Femur (tissue), 1 donor: Measurements from ENCODE around the gene CRYL1.

Experiments used
- DNase-seq: peaks from one replicate; pipeline ENCODE4 v3.0.0-alpha.2; 2017

CRYL1 gene

DNA sequence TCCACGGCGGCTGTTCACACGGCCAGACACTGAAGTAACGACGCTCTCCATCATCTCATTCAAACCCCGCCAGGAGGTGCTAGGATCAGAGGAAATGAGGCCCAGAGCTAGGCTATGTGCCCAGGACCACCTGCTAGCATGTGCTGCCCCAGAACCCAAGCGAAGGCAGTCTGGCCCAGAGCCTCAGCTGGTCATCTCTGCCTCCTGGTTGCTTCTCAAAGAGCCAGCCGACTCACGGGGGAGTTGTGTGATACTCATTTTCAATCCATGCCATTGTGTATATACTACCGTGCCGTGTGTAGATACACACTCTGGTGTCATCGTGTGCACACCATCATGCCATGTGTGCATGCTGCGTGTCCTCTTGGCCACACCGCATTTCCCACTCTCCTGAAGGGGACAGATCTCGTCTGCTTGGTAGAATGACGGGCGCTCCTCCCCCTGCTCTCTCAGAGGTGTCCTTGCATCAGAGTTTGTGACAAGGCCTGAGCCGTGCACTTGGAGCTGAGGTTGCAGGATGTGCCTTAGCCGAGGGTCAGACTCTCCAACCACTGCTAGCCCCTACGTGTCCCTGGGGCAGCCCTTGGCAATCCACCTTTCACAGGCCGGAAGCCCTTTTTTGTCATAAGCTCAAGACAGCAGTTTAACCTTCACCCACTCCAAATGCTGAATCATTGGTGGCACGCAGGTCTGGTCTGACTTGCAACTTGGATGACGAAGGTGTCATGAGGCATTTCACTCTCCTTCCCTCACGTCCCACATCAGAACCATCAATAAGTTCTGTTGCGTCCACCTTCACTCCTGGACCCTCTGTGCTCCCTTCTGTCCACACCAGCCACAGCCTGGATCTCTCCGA, 130.4 kb downstream of the CRYL1 start:
- no peak for DNase-seq

DNA sequence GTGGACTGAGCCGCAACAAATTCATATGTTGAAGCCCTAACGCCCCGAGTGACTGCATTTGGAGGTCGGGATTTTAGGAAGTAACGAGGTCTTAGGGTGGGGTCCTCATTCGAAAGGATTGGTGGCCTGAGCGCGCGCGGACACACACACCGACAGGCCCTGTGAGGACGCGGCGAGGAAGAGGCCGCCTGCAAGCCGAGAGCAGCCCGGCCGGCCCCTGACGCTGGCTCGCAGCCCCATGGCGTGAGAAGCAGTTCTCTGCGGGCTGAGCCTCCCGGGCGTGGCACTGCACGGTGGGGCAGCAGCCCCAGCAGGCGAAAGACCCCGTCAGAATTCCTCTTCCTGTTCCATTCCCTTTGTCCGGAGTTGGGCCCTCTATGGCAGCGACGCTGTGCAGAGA, 131.2 kb downstream of the CRYL1 start:
- no peak for DNase-seq

DNA sequence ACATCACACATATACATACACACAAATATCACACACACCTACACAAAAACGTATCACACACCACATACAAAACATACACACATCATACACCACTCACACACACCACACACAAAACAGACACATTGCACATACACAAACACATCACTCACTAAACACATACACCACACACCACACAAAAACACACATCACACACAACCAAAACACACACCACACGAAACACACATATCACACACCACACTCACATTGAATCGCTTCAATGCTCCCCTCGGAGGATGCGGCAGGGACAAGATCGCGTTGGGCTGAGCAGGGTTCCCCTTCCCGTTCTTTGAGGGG, 131.5 kb downstream of the CRYL1 start:
- DNase-seq = no peak

DNA sequence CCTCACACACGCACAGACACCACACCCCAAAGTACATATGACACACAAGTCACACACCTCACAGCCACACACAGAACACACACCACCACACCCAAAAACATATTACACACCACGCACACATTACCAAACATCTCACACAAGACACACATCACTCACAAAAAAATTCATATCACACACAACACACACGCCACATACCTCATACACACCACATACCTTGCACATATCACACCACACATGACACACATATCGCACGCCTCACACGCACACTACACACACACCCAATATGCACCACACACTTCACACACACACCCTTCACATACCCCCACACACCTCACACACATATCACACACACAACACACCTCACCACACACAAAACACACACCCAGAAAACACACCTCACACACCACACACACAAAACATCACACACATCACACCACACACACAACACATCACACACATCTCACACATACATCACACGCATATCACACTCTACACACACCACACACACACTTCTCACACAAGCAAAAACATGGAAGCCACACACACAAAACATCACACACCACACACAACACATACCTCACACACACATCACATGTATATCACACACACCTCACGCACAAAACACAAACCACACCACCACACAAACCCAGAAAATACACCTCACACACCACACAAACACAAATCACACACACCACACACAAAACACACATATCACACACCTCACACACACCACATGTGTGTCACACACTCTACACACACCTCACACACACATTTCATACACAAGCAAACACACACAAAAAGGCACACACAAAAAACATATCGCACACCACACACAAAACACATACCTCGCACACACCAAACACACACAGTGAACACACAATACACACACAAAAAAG, 132.1 kb downstream of the CRYL1 start:
- DNase-seq = no peak

DNA sequence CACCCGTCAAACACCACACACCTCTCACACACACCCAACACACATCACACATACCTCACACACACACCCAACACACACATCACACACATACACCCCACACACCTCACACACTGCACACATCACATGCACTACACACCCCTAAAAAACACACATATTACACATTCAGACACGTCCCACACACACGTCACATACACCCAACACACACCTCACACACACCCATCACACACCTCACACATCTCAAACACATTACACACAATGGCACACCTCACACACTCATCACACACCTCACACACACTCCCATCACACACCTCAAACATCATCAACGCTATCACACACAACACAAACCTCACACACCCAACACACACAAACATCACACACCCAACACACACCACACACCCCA, 133.1 kb downstream of the CRYL1 start:
- DNase-seq = no peak

DNA sequence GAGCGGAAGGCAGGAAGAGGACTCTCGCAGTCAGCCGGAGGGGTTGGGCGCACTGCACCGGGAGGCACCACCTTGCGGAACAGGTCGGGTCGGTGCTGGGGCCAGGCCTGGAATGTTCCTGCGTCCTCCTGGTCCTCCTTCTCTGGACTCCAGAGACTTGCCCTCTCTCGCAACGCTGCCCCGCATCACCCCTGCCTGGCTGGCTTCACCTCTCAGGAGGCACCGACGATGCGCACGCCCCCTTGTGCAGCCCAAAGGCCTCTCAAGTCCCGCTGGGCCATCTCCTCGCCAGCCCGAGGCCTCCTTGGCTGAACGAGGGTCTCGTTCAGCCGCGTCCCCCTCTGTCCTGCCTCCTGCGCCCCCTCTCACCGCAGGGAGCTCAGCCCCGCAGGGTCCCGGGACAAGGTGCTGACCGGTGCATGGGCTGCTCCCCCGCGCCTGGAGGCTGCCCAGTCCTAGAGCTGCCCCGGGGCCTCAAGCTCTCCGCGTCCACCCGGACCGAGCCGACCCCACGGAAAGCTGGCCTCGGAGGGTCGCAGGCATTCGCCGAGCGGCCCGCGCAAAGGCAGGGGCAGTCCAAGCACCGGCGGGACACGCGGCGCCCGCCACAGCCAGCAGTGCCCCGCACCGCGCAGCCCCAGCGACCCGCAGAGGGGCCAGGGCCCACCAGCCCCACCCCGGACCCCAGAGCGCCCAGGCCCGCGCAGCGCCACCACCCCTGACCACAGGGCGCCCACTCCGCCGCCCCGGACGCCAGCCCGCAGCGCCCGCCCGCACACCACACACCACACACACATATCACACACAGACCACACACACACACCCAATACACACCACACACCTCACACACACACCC, 133.8 kb downstream of the CRYL1 start:
- no peak for DNase-seq

DNA sequence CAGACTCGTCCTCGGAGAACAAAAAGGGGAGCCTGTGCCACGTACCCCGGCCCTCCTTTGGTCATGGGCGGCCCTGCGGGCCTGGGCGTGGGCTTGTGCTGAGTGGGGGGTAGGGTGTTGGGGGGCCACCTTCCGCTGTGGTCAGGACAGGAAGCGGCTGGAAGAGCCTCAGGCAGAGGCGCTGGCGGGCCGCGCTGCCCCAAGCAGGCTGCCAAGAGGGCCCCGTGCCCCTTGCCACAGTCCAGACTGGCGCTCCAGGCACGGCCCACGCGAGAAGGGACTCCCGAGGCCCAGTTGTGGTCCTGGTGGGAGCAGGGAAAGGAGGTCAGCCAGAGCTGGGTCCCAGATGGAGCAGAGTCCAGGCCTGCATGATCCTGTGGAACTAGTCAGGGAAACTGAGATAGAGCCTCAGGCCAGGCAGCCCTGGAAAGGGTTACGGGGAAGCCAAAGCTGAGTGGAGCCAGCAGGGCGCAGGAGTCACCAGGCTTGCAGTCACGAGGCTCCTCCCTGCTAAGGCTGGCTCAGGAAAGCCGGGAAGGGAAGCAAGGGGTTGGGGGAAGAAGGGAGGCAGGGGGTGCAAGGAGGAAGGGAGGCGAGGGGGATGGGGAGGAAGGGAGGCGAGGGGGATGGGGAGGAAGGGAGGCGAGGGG, 135.0 kb downstream of the CRYL1 start:
- DNase-seq = no peak

DNA sequence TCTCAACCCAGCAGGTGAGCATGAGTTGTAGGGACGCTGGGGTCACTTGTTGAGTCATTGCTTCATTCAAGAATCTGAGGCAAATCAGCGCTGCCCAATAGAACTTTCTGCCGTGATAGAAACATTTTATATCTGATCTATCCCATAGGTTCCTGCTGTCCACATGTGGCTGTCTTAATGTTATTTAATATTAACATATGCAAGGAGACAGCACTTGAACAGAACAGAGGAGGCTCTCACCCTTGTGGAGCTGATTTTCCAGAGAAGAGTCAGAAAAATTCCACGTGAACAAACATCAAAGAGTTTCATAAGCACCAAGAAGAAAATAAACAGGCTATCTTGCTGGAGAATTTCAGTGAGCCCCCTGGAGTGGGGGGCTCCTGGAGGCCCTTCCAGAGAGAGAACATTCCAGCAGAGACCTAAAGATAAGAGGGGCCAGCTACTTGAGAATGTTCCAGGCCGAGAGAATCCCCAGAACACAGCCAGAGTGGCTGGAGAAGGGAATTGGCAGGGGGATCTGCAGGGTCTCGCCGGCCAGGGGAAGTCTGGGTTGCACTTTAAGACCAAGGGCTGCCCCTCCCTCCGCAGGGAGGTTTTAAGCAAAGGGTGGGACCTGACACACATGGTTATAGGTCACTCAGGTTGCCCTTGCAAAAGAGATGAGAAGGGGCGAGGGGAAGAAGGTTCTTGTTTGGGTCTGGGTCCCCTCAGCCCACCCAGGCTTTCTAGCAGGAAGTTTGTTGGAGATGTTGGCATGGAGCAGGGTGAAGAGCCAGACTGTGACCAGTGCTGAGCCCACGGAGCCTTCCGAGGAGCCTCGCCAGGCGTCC, 135.7 kb downstream of the CRYL1 start:
- no peak for DNase-seq

DNA sequence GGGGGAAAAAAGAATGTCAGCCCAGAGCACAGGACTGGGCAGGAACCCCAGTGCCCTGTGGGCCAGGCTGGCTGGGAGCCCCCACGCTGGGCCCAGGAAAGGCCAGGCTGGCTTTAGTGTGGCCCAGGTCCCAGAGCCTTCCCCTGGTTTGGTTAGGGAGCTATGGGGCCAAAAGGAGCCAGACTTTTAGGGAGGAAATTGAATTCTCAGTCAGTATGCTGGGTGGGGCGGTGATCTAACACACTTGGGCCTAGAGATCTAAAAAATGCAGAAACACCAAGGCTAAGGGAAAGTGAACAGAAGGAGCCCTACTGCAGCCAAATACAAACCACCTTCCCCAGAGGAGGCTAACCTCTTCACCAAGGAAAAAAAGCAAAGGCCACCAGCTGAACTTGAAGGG, 137.5 kb downstream of the CRYL1 start:
- no peak for DNase-seq

DNA sequence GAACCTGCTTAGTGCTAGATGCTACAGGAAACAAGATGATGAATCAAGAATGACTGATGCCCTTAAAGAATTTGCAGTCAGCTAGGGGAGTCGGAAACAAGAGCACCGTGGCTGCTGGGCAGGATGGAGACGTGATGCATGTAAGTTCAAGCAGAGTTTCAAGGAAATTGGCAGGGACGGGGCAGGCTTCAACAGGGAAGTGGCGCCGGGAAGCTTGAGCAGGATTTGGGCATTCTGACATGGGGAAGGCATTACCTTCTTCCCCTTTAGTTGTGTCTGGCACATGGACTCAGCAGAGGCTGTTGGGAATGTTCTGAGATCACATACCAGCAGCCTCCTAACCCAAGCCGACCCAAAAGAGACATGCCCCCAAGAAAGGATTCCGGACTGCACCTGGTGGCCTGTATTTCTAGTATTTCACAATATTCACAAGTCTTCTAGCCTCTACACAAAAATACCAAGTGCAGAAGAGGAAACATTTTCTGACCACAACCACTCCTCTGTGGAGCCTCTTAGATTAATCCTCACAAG, 138.2 kb downstream of the CRYL1 start:
- no peak for DNase-seq

DNA sequence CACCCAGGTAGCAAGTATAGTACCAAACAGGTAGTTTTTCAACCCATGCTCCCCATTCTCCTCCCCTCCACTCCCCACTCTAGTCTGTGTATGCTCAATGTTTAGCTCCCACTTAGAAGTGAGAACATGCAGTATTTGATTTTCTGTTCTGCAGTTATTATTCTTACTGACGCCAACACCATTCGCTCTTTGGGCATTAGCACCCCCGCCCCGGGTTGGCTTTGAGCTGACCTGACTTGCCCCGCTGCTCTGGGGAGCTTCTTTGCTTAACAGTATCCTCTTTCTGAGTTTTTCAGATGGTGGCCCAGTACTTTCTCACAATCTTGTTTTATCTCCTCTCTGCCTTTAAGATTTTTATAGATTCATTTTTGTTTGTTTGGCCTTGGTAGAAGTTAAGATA, 138.7 kb downstream of the CRYL1 start:
- DNase-seq = no peak

DNA sequence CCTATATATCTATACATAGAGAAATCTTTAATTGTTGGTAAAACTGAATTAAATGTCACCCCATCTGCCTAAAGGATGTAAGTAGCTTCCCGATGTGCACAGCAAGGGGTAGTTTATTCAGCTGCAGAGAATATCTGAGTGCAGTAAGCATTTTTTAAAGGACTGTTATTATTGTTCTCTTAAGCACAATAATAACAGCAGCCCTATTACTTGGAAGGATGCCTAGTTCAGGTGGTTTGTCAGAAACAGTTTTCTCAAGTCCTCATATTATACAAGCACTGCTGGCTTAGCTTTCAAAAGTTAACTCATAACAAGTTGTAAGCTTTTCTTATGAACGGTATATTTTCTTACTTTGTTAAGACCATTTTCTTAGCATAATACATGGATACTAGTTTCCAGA, 142.6 kb downstream of the CRYL1 start:
- DNase-seq = no peak

DNA sequence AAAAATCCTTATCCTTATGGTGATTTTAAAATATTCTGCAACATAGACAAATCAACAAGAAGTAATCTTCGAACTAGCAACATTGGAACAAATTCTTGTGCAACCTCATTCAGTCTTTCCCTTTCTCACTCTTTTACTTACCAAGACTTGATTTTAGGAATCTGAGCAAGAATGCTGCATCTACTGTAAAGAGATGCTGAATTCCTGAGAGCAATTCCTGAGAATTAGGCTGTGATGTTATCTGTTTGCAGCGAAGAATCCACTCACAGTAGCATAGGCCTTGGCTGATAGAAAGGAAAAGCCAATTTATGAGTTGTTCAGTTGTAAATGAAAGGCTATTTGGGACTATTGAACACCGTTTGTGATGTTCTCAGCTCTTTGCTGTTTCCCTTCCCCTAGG, 144.3 kb downstream of the CRYL1 start:
- no peak for DNase-seq

DNA sequence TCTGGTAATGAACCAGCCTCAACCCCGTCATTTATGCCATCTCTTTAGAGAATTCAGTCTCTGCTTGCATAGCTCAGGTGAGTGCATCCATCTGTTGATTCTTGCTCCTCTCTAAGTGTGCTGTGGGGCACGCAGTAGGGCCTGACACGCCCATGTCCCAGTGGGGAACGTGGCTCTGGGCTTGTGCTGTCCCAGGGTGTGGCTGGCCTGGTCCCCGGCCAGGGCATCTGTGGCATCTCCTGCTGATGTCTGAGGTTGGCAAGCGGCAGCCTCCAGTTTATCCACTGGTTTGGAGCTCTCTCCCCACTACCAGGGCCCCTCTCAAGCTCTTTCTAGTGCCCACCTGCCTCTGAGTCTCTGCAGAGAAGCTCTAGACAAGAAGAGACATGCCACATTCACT, 146.9 kb downstream of the CRYL1 start:
- DNase-seq = no peak

DNA sequence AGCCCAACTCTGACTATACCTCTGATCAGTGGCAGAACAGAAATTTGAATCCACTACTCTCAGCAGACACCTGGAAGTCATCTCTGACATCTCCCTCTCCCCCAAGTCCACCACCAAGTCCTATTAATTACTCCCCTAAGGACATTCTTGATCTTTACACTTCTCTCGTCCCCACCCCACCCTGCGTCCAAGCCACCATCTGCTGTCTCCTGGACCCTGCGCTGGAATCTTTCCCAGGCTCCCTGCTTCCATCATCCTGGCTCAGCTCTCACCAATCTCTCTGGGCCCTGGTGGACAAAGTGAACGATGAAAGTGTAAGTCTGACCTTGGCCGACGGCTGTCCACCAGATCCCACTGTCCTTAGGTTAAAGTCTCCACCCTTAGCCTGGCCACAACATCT, 147.9 kb downstream of the CRYL1 start:
- no peak for DNase-seq

DNA sequence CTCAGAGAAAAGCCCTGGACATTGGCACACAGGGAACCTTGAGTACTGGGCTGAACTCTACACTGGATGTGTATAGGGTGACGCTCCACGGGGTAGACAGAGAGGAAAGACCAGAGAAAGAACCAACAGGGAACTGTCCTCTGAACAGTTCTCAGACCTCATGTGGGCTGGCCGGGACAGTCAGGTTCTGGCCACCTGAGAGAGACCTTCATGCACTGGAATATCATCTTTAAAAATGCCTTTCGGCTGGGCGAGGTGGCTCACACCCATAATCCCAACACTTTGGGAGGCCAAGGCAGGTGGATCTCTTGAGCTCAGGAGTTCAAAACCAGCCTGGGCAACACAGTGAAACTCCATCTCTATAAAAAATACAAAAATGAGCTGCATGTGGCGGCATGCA, 149.8 kb downstream of the CRYL1 start:
- DNase-seq = no peak

DNA sequence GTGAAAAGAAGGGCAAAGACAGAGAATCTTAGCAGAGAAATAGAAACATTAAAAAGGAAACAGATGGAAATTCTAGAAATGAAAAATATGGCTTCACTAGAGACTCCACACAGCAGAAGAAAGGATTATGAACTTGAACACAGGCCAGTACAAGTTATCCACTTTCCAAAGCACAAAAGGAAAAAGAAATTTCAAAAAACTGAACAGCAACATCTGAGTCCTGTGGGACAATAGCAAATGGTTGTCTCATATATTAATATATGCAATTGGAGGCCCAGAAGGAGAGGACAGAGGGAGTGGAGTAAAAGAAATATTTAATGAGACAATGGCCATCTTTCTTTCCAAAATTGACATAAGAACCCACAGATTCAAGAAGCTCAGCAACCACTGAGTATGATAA, 151.8 kb downstream of the CRYL1 start:
- DNase-seq = no peak

DNA sequence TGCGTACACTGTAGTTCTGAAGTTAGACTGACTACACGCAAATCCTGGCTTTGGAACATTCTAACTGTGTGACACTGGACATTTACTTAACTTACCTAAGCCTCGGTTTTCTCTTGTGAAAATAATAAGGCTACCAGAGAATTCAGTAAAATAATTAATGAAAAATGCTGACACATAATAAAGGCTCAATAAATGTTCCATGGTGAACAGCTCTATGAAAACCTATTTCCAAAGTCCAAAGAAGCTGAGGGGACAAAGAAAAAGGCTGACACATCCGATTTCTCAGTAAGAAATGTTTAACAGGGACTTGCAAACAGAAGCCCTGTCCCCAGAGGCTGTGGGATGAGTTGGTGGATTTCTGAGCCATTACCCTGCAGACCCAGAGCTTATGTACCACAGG, 153.8 kb downstream of the CRYL1 start:
- DNase-seq = no peak

DNA sequence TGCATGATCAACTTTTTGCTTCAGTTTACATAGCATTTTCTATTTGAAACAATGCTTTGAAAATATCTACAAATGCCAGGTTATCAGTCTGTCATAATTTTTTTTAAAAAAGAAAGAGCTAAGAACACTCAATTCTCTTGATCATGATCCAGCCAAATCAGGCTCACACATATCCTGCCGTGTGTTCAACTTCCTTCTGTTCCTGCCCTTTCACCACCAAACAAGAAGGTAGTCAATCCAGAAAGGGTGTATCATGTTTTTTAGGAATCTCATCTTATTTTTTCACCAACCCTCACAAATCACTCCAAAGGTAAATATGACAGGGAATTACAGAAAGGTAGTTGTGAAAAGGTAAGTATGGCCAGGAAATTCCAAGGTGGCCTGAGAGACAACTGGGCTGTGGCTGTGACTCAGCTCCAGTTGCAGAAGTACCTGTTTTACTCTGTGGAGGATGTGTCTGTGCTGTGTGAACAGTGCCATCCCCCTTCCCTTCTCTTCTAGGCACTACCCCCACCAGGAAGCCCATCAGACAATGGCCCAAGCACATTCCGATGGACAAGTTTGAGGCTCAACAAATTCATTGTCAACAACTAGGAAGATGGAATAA, 154.7 kb downstream of the CRYL1 start:
- DNase-seq = no peak

DNA sequence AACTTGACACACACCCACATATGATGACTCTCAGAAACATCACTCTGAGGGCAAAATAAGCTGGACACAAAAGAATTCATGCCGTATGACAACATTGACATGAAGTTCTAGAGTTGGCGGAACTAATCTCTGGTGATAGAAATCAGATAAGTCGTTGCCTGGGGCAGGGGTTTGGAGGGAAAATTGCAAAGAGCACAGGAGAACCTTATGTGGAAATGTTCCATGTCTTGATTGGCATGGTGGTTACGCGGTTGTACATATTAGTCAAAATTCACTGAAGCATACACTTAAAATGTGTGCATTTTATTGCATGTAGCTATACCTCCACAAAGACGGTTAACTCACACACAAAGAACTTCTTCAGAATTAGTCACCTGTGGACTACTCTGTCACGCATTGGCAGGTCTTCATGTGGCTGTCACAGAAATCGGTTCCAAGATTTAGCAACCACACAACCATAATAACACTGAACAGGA, 155.7 kb downstream of the CRYL1 start:
- DNase-seq = no peak

DNA sequence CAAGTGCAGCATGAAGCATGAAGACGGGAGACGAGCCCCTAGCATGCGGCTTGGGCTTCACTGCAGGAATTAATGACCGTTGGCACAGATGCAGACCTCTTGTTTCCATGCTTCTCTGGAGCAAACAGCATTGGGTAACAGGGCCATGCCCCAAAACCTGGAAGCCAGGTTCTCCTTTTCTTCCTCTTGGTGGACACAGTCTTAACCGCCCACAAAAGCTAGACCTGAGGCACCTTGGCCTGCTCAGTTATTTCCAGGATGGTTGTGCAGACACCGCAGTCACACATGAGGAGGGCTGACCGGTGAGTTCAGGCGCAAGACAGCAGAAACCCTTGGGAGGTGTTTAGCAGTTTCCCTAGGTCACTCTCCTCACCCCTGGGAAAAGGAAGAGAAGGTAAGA, 159.6 kb downstream of the CRYL1 start:
- no peak for DNase-seq
